Fibroblast of skin of back (primary cell): ENCODE measurements around the gene HCFC2.

Experiments used
- DNase-seq: peaks from one replicate; pipeline ENCODE4 v3.0.0-alpha.2; 2013

HCFC2 gene

DNA sequence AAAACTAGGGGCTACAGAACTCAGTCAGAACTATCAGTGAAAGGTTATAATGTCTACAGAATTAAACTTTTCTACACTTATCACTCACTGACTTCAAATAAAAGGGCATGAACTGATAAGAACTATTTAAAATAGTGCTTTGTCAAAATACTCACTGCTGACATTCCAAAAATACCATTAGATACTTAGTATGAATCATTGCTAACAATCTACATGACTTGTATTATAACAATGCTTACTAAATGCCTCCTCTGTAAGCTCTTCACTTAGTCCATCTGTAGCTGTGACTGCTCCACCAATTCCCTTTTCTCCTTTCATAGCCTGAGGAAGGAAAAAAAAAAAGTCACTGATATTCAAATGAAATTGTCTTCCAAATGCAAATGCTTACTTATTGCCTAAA lies 56.7 kb downstream of the HCFC2 start:
- DNase-seq, result peak; percentile 81

DNA sequence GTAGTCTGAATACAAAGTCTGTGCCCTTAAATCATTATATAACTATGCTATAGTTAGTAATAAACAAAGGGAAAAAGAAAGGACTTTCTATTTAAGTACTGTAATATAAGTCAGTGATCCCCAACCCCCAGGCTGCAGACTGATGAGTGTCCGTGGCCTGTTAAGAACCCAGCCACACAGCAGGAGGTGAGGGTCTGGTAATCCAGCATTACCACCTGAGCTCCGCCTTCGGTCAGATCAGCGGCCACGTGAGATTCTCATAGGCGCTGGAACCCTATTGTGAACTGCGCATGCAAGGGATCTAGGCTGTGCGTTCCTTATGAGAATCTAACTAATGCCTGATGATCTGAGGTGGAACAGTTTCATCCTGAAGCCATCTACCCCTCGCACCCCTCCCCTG lies 58.0 kb downstream of the HCFC2 start:
- no peak for DNase-seq

DNA sequence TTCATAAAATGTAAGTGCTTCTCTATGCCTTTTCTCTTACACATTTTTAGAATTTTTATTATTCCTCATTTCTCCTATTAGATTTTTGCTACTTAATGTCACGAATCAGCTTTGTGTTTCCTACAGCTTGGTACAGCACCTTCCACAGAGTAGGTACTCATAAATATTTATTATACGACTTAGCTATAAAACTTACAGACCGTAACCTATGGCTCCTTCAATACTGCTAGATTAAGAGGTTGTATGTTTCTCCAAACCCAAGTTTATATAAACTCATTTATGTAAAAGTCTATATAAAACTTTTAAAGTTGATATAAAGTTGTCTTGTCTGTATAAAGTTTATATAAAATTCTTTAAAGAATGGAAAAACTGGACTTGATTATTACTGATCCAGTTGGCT lies 62.2 kb downstream of the HCFC2 start:
- no peak for DNase-seq

DNA sequence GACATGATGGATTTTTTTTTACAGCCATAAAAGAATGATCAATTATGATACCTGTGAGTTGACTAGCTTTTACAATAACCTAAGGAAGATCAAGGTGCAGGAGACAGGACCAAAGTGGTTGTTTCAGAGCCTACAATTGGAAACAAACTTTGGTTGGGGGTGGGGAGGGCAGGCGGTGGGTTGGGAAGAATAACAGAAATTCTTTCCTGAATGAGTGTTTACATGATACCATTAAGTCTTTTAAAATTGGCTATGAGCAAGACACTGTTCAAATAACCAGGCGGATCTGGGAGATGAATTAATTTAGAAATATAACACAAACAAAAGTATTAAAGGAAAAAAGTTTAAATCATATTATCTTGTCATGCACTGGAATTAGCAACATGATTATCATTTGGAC lies 66.4 kb downstream of the HCFC2 start:
- no peak for DNase-seq

DNA sequence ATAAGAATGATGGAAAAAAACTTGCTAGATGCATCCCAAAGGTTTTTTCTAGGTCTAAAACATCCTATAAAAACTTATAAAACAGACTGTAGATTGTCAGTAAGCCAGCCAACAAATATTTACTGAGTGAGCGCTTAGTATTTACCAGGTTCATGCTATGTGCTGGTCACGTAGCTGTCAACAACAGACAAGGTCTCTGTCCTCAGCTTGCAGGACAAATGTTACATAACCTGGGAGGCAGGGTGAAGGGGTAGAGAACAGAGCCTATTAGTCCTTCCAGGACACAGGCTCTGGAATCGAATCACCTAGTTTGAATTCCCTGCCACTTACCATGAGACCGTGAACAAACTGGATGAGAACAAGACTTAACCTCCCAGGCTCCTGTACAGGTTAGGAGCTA lies 67.3 kb downstream of the HCFC2 start:
- DNase-seq, result no peak

DNA sequence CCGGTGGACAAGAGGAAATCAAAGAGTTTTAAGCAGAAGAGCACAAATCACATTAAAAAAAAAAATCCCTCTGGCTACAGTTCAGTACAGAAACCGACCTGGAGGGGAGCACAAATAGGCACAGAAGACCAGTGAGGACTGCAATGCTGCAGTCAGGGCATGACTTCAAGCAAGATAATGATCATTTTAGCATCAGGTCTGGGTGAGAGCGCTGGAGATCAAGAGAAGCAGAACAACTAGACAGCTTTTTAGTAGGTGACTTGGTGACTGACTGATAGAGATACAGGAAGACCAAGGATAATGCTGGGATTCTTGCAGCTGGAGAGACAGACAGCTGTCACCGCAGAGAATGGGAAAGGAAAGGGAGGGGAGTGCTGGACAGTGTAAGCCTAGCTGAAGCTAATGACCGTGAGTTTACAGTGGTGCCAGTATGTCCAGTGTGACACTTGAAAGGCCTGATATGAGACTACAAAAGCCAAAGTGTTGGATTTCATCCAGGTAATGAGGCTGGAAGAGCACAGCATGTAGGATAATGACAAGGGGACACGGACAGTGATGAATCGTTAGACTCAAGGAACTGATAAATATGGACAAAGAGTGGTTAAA lies 68.1 kb downstream of the HCFC2 start:
- no peak for DNase-seq

DNA sequence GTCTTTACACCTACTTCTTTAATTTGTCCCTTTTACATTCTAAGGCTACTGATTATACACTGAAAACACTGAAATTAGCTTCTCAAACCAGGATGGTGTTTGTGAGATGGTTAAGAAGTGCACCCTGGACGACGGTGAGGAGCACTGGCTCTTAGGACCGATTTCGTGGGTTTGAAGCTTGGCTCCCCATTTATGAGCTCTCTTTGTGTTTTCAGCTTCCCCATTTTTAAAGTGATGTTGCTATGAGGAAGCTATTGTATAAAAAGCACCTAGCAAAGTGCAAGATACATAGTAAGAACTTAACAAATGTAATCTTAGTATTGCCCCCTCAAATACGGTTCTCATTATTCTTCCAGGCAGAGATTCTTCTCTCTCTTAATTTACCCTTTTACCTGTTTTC lies 69.0 kb downstream of the HCFC2 start:
- no peak for DNase-seq

DNA sequence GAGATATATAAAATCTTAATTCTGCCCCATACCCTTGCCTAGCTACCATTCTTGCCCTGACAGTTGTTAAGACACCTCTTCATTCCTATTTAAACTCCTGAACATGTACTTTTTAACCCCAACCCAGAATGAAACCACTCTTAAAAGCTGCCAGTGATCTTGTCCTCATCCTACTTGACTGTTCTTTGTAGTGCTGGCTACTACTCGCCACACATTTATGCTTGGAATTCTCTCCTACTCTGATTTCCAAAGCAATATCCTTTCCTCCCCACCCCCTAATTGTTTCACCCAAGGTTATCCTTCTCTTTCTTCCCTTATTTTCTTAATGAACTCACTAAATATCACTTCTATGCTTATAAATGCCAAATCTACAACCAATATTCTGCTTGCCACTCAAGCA lies 69.5 kb downstream of the HCFC2 start:
- peak; percentile 55 for DNase-seq

DNA sequence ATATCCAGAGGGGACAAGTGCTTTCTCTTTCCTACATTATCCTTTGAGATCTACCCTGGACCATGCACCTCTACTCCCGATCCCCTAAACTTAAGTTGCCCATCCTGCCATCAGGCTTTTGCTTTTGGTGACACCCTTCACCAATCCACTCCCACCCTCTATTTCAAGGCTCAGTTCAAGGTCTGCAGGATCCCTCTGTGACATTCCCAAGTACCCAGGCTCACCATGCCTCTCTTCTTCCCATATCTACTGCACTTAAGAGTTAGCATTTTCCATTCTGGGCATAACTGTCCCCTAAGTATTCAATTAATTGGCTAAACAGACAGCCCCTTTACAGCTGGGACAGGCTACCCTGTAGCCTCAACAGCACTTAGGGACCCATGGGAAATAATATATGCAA lies 70.6 kb downstream of the HCFC2 start:
- no peak for DNase-seq

DNA sequence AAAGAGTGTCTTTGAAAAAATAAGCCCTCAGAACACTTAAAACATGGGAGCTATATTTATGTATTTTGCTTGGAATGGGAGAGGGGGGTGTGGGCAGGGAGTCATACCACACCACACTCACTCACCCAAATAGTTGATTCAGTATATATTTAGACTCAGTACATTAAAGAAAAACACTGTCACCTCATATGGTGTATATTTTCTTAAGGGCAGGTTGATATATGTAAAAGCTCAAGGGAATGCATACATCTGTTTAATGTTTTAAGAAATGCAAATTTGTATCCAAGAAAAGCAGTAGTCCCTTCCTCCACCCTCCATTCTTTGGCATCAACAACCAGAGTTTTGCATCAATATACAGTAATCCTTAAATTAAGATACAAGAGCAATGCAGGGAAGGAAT lies 72.2 kb downstream of the HCFC2 start:
- DNase-seq, result peak; percentile 61

DNA sequence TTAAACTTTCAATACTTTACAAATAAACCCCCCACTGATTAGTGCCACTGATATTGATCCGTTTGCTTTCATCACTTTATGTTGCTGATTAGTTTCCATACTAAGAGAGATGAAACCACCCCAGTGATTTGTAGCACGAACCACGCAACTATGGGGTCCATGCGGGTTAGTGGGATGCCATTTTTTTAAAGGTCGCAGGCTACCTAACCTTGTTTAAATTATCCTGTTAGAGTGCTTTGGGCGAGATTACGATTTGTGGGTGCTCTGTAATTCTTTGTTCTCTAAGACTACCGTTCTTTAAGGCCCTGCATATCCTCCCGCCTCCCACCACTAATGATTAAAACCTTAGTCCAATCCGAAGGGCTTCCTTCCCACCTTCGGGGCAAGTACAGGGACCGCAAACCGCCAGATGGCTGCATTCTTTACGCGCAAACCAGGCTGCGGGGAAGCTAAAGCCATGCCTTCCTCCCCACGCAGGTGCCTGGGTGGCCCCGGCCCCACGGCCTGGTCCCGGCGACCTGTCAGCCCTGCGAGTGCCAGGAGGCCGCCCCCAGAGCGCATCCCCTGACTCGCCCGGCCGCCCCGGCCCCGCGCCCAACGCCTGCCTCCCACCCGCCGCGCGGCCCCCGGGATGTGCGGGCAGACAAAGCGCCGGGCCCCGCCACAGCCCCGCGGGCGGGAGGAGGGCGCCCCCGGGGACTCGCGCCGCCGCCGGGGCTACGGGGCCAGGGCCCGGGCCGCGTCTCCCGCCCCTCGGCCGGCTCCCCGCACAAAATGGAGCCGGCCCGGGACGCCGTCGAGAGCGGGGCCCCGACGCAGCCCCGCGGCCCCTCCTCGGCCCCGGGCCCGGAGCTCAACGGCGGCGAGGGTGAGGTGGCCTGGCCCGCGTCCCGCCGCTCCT lies 72.9 kb downstream of the HCFC2 start:
- DNase-seq, result peak; percentile 45

DNA sequence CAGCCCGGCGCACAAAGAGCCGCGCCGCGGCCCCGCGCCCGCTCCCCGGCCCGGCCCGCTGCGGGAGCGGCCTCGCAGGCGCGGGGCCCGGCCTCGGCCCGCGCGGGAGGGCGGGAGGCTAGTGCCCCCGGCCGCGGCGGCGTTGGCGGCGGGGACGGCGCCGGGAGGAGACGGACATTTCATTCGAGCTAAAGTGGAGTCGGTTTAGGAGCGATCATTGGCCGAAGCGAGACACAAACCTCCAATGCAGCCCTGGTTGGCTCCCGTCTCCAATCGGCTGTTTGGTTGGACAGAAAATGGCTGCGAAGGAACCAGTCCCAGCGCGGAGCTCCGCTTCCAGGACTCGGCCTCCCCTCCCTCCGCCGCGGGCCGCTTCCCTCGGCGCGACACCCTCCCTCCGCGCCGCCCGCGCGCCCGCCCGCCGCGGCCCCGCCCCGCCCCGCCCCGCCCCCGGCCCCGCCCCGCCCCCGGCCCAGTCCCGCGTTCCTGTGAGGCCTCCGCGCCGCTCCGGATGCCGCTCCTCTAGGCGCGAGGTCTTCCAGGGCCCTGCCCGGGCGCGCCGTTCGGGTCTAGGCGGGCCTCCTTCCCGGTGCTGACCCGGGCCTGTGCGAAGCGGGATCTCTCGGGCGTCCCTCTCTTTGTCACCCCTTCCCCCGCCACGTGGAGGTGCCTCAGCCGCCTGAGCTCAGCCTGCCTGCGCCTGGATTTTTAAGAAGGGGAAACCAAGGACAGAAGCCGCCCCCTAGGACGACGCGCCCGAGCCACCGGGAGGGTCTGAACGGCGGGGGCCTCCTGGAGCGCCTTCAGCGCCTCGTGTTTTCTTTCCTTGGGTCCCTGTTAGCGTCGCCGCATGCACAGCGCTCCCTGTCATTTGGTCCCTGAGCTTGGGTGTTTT lies 73.8 kb downstream of the HCFC2 start, which contains the start of gene NFYB:
Gene NFYB, minus strand, starts transcription at position 309 of the 895 bp plus-strand sequence. CDS start 2,757 bp downstream, outside the sequence.
- DNase-seq, result peak; percentile 98

DNA sequence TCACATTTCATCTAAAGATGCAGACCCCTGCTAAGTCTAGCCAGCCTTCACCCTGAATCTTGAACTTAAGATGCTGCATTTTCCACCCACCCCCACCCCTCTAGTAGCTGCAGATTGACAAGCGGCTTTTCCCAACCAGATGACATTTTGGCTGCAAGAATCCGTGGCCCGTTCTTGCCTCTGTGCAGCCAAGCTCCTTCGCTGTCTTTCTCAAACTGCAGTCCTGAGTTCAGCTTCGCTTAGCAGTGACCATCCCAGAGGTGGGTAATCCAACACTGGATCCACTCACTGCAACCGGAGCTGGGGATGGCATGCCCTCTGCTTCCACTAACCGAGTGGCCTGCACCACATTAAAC lies 74.4 kb downstream of the HCFC2 start:
- DNase-seq, result peak; percentile 8

DNA sequence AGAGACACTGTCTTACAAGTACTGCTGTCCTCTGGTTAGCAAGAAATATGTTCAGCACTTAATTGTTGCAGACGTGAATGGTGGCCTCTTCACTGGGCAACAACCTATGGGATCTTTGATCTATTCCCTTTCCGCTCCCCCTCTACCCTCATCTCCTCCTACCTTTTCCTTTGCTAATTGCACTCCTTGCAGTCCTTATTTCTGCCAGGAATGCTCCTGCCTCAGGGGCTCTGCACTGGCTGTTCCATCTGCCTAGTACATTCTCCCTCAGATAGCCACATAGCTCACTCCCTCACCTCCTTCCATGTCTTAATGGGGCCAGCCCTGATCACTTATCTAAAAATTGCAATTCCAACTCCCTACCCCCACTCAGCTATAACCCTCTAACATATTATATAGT lies 78.2 kb downstream of the HCFC2 start:
- DNase-seq, result no peak

DNA sequence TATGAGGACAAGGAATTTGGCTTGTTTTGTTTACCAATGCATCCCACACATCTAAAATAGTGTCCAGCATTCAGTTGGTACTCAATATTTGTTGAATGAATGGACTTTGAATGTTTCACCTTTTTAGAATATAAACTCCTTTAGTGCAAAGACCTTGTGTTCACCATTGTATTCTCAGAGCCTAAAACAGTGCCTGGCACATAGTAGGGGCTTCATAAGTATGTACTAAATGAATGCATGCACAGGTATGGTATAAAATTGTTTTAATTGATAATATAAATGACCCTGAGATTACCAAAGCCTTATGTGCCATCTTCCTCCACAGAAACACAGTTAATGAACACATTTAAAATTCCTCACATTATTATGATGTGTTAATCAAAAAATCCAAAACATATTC lies 78.7 kb downstream of the HCFC2 start:
- DNase-seq, result no peak

DNA sequence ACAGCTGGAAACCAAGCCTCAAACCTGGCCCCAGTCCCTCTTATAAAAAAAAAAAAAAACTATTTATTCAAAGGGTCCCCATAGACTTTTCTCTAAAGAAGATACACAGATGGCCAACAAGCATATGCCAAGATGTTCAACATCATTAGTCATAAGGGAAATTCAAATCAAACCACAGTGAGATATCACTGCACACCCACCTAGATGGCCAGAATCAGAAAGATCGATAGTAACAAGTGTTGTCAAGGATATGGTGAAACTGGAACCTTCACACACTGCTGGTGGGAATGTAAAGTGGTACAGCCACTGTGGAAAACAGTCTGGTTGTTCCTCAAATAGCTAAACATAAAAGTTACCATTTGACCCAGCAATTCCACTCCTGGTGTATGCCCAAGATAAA lies 79.6 kb downstream of the HCFC2 start:
- DNase-seq, result no peak

DNA sequence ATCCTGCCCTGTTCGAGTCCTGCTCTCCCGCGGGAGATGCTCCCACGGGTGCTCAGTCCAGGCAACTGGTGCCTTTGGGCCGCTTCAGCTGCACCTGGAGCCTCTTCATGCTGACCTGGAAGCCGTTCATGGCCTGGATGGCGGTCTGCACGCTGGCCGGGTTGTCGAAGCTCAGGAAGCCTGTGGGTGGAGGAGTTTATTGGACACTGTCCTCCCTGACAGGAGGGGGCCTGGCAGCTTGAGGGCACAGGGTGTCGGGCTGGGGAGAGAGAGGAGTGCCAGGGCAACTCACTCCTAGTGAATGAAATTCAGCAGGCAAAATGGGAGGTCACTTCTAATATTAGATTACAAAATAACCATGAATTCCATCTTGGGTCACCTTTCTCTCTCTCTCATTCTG lies 83.0 kb downstream of the HCFC2 start:
- no peak for DNase-seq

DNA sequence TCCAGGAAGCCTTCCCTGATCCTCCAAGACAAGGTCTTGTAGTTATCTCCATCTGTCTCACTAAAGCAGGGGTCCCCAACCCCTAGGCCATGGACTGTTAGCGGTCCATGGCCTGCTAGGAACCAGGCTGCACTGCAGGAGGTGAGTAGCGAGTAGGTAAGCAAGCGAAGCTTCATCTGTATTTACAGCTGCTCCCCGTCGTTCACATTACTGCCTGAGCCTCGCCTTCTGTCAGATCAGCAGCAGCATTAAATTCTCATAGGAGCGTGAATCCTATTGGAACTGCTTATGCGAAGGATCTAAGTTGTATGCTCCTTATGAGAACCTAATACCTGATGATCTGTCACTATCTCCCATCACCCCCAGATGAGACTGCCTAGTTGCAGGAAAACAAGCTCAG lies 86.1 kb downstream of the HCFC2 start:
- no peak for DNase-seq

DNA sequence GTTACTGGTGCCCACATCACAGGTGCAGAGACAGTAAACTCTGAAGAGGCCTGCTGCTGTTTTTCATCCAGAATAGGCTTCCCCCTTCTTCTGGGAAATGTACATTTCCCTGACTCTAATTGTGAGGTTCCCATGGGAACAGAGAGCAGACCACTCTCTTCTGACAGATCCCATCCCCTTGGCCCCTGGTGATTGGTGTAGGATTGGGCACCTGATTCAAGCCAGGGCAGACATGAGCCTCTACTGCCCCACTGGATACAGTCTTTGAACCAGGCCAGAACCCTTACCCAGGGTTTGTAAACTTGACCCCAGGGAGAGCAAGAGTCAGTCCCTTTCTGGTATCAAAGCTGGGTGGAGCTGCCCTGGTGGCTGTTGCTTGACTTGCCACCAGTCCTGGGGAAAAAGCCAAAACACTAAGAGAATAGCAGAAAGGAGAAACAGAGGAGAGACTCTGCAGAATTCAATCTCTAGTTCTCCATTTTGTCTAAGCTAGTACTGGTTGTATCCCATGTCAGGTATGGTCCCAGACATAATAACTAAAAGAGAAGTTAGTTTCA lies 88.4 kb downstream of the HCFC2 start:
- no peak for DNase-seq

DNA sequence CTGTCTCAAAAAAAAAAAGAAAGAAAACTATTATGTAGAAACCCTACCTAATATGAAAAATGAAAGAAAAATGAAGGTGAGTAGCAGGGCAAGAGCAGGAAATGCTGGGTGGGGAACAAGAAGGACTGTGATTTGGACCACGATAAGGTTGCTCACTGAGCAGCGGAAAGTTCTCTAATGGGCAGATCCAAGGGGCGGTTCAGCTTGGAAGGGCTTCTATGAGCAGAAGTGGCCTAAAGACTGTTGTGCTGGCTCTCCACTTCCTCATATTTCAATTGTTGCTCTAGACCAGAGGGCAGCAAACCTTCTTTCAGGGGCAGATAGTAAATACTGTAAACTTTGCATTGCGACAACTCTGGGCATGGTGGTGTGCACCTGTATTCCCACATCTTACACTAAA lies 90.0 kb downstream of the HCFC2 start:
- DNase-seq, result no peak

DNA sequence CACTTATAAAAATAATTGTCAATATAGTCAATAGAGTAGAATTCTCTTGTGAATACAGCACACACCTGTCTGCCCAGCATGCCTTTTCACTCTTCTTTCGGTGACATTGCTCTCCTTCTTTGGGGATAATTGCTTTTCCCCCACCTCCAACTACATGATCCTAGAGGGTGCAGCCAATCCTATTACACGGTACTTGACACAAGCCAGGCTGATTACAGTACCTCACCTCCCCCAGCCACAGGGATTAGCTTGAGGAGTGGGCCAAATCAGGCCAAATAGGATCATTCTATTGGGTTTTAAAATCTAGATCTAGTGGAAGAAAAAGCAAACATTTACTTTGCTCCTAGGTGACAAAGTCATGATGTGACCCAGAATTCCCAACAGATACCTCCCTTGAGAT lies 90.5 kb downstream of the HCFC2 start:
- DNase-seq, result no peak
